ENCODE measurements around the gene CAPN11.

Gene CAPN11
- total RNA-seq: 0 to 2.4 (median 0.07) reads per million in 9 experiments

DNA sequence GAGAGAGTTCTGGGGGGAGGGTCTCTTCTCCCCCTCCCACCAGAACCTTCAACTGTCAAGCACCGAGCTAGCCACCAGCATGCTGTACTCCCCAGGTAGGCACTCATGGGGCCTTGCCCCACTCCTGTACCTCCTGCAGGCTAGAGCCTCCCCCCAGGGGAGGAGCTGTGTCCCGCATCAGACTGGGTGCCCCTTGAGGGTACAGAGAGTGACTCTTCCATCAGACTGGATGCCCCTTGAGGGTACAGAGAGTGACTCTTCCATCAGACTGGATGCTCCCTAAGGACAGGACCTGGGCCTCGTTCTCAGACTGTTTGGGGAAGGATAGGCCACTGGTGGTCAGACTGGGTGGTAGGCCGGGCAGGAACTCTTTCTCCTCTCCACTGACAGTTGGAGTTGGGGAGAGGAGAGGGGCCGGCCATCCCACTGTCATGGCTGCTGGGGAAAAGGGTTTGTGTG lies at the start of gene CAPN11:
Gene CAPN11 (plus strand): TSS at position 51 of the 459 bp plus-strand sequence. CDS start 29 bp downstream, at position 80.
- ATAC-seq (replicated peaks) (no peak), DNase-seq (no peak)
- no peaks in the 10 kb centered on the region for H3K9me3 Mint-ChIP-seq
- peaks cover 0 to 4% of the 10 kb centered on the region in 2 donors for H3K4me1 Mint-ChIP-seq (ENCODE audit: low read depth in 2 of 2)
- peaks cover 16 to 39% of the 10 kb centered on the region in 2 donors for H3K27me3 Mint-ChIP-seq
- no peaks in the 10 kb centered on the region for H3K36me3 Mint-ChIP-seq (ENCODE audit: insufficient read depth)
- no peak within 1 kb of the TSS for H3K4me3 Mint-ChIP-seq
- no peak within 1 kb of the TSS for H3K27ac Mint-ChIP-seq

DNA sequence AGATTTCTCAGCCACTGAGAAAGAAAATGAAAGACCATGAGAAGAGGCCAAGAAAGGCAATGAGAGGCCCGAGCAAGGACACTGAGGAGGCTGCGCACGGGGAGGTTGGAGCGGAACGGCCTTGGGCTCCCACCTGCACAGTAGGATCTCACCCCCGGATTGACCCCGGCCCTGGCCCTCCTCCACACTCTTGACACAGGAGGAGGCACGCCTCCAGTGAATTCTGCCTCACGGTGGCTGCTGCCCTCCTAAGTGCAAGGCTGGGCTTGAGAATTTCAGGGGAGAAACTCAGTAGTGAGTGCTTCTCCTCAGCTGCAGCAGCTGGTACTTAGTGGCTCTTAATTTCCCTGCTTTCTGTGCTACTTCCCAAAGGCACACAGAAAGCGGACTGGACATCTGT lies 49.4 kb upstream of the CAPN11 start:
- no peaks in the 10 kb centered on the region for H3K27me3 Mint-ChIP-seq
- H3K4me1 Mint-ChIP-seq (ENCODE audit: low read depth in 2 of 2): peaks cover 13 to 18% of the 10 kb centered on the region in 2 donors
- no peak overlapping the region for H3K27ac Mint-ChIP-seq
- no peaks in the 10 kb centered on the region for H3K9me3 Mint-ChIP-seq
- H3K36me3 Mint-ChIP-seq (ENCODE audit: insufficient read depth): peaks cover 41% of the 10 kb centered on the region
- no peak overlapping the region for H3K4me3 Mint-ChIP-seq
- DNase-seq (no peak), ATAC-seq (replicated peaks) (no peak)

DNA sequence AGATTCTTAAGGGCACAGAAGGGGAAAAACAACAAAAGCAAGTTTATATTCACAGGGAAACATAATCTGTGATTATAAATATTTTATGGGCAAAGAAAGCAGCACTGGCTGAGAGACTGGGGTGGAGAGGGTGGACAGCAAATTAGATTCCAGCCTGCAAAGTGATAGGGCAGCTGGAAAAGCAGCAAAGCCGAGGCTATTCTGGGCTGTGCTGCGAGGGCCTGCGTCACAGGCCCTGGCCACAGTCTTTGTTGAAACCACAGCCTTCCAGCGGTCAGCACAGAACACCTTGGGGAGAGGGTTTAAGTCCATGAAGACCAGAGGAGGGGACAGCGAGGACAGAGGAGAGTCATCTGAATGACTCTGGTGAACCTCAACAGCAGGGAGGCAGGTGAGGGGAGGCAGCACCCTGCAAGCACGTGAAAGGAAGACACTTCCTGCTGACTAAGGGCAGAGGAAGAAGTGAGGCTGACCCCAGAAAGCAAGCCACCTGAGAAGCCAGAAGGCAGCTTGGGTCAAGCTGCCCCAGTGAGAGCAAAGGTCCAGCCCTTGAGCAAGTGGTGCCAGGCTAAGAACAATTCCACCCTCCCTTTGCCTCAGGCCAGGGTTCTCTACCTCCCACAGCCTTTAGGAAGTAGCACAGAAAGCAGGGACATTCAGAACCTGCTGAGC lies 48.5 kb upstream of the CAPN11 start:
- H3K4me1 Mint-ChIP-seq (ENCODE audit: low read depth in 2 of 2): peaks cover 13 to 15% of the 10 kb centered on the region in 2 donors
- no peak for ATAC-seq (replicated peaks)
- peaks cover 38% of the 10 kb centered on the region for H3K36me3 Mint-ChIP-seq (ENCODE audit: insufficient read depth)
- no peaks in the 10 kb centered on the region for H3K27me3 Mint-ChIP-seq
- H3K9me3 Mint-ChIP-seq: no peaks in the 10 kb centered on the region
- H3K4me3 Mint-ChIP-seq: no peak overlapping the region
- DNase-seq: no peak
- peak overlapping the region in 1 of 2 donors; percentile 26 for H3K27ac Mint-ChIP-seq

DNA sequence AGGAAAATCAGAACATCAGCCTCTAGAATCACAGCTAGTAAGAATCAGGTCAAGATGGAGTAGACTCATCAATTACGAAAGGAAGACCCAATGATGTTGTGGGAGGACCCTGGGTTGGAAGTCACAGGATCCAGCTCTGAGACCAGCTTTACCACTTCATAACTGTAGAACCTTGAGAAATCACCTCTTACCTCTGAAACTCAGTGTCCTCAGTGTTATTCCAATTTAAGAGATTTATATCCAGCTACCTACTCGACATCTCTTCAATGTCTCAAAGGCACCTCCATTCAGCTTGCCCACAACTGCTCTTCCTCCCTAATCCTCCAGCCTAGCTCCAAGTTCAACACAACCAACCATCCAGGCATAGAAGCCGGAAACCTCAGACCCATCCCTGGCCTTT lies 47.7 kb upstream of the CAPN11 start:
- H3K9me3 Mint-ChIP-seq: no peaks in the 10 kb centered on the region

DNA sequence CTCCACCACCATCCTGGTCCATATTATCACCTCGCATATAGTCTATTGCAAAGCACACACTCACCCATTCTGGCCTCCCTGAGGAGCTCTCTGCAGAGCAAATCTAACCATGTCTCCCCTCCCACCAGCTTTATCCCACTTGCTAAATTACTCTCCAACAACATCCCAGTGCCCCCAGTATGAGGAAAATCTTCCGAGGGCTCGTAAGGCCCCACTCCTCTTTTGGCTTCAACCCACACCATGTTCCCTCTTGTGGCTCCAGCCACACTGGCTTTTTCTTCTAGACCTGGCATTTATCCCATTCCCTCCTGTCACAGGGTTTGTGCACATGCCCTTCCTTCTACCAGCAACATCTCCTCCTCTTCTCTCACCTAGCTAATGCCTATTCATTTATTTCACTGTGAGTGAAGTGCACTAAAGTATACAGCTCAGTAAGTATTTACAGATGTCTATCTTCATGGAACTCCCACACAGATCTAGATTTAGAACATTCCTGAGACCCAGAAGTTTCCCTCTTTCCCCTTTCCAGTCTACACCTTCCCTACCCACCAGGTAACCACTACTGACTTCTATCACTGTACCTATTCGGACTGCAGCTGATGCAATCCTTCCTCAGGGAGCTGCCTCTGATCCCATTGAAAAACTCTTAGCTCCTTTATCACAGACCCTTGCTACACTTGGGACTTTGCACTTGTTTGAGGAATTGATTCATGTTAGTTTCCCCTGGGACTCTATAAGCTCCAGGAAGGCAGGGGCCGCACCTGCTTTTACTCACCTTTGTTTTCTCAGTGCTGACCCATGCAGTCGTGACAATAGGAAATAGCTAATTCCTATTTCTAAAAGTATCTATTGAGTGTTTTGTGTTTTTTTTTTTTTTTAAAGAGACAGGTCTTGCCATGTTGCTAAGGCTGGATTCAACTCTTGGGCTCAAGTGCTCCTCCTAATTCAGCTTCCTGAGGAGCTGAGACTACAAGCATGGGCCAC lies 46.9 kb upstream of the CAPN11 start:
- Mint-ChIP-seq H3K36me3 (ENCODE audit: insufficient read depth) (peaks cover 32% of the 10 kb centered on the region), H3K9me3 (no peaks in the 10 kb centered on the region)
- no peak for ATAC-seq (replicated peaks)

More for the DNA sequence above, 47.7 kb upstream of the CAPN11 start:
- Mint-ChIP-seq H3K4me1 (ENCODE audit: low read depth in 2 of 2) (peaks cover 16 to 21% of the 10 kb centered on the region in 2 donors), H3K36me3 (ENCODE audit: insufficient read depth) (peaks cover 36% of the 10 kb centered on the region), H3K27me3 (no peaks in the 10 kb centered on the region), H3K27ac (peak overlapping the region; percentile 26 to 65), H3K4me3 (no peak overlapping the region)
- DNase-seq (no peak), ATAC-seq (replicated peaks) (no peak)

DNA sequence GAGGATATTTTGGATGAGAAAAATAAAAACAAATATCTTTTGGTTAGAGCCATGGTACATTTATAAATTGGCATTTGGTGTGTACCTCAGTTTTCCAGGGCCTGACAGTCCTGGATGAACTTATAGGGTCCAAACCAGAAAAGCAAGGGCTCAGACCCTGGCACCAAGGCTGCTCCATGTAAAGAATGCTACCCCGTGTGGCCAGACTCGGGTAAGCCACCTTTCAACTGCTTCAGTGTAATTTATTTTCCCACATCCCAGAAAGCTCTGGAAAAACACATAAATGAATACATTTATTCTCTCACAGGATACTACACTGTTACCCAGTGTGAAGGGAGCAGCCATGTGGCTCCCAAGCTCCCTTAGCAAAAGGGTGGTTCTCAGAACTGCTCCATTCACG lies 45.2 kb upstream of the CAPN11 start:
- Mint-ChIP-seq H3K4me1 (ENCODE audit: low read depth in 2 of 2) (peaks cover 26 to 37% of the 10 kb centered on the region in 2 donors), H3K27me3 (no peaks in the 10 kb centered on the region), H3K9me3 (no peaks in the 10 kb centered on the region), H3K27ac (no peak overlapping the region), H3K36me3 (ENCODE audit: insufficient read depth) (peaks cover 29% of the 10 kb centered on the region), H3K4me3 (no peak overlapping the region)
- ATAC-seq (replicated peaks): no peak
- no peak for DNase-seq

More for the DNA sequence above, 46.9 kb upstream of the CAPN11 start:
- DNase-seq: no peak
- H3K27me3 Mint-ChIP-seq: no peaks in the 10 kb centered on the region
- H3K27ac Mint-ChIP-seq: peak overlapping the region; percentile 26 to 65
- peaks cover 16 to 28% of the 10 kb centered on the region in 2 donors for H3K4me1 Mint-ChIP-seq (ENCODE audit: low read depth in 2 of 2)
- H3K4me3 Mint-ChIP-seq: no peak overlapping the region

DNA sequence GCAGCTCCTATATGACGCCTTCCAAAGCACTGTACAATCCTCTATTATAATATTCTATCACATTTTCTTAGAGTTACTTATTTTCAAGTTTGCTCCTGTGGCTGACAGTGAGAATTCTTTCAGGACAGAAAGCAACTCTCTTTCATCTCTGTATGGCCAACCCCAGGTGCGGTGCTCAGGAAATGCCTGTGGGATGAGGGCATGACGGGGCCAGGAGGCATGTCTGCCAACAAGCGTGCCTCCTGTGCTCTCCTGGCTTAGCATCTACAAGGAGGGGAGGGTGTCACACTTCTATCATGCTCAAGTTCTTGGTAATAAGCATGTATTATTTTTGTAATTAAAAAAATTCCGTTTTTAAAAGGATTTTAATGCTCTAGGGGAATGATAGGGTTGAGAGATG lies 42.8 kb upstream of the CAPN11 start:
- H3K27ac Mint-ChIP-seq: peak overlapping the region; percentile 59 to 70
- H3K9me3 Mint-ChIP-seq: no peaks in the 10 kb centered on the region
- ATAC-seq (replicated peaks) (no peak), DNase-seq (no peak)
- H3K27me3 Mint-ChIP-seq: no peaks in the 10 kb centered on the region
- peaks cover 35 to 52% of the 10 kb centered on the region in 2 donors for H3K4me1 Mint-ChIP-seq (ENCODE audit: low read depth in 2 of 2)
- H3K4me3 Mint-ChIP-seq: no peak overlapping the region
- H3K36me3 Mint-ChIP-seq (ENCODE audit: insufficient read depth): peaks cover 32% of the 10 kb centered on the region

DNA sequence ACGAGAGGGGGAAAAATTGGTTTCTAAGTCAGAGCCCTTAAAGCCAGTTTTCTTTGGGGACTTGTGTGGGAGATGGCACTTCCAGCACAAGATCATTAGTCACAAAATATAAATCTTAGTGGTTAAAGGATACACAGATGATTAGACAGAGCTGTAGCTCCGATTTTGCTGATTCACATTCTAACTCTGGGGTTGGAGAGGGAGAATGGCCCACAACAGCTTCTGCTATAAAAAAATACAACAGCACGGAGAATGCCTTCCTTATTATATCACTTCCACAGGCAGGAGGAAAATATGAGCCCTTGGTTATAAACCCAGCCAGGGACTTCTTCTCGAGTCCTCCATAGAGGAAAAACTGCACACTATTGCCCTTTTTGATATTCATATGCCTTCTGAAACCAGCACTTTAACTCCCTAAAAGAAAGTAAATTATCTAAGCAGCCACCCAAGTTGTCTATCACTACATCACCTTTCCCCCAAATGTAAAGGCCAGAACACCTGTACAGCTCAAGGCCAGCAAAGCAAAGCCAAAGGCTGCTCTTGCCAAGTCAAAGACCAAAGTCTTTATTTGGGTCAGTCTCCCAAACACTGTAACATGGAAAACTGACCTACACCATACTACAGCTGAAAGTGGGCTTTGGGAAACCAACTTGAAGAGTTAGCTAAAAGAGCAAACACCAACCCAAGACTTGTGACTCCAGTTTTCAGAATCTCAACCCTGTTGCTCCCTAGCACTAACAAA lies 41.8 kb upstream of the CAPN11 start:
- Mint-ChIP-seq H3K4me1 (ENCODE audit: low read depth in 2 of 2) (peaks cover 29 to 46% of the 10 kb centered on the region in 2 donors), H3K27ac (peak overlapping the region in 1 of 2 donors; percentile 59), H3K9me3 (no peaks in the 10 kb centered on the region), H3K36me3 (ENCODE audit: insufficient read depth) (peaks cover 29% of the 10 kb centered on the region), H3K4me3 (no peak overlapping the region), H3K27me3 (no peaks in the 10 kb centered on the region)
- DNase-seq (no peak), ATAC-seq (replicated peaks) (no peak)

DNA sequence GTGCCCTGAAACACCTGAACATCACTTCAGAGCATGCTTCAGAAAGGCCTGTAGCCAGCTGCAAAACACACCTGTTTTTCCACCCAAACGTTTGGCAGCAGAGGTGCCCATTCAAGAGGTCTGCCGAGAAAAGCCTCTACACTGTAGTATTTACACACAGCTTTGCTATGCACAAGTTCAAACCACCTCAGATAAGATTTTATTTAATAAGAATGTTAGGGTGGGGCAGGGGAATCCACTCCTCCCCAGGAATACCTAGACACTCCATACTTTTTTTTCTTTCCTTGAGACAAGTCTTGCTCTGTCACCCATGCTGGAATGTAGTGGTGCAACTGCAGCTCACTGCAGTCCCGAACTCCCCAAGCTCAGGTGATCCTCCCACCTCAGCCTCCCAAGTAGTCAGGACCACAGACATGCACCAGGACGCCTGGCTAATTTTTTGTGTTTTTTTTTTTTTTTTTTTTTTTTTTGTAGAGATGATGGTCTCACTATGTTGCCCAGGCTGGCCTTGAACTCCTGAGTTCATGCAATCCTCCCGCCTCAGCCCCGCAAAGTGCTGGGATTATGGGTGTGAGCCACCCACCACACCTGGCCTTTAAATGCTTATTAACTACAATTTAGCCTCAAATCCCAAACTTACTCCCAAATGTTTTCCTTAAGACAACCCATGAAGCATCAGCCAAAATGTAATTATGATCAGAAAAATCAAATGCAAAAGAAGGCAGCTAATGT lies 41.1 kb upstream of the CAPN11 start:
- H3K27ac Mint-ChIP-seq: peak overlapping the region in 1 of 2 donors; percentile 74
- no peak for DNase-seq
- H3K4me1 Mint-ChIP-seq (ENCODE audit: low read depth in 2 of 2): peaks cover 30 to 44% of the 10 kb centered on the region in 2 donors
- no peak overlapping the region for H3K4me3 Mint-ChIP-seq
- peaks cover 23% of the 10 kb centered on the region for H3K36me3 Mint-ChIP-seq (ENCODE audit: insufficient read depth)
- no peak for ATAC-seq (replicated peaks)
- no peaks in the 10 kb centered on the region for H3K27me3 Mint-ChIP-seq
- H3K9me3 Mint-ChIP-seq: no peaks in the 10 kb centered on the region

DNA sequence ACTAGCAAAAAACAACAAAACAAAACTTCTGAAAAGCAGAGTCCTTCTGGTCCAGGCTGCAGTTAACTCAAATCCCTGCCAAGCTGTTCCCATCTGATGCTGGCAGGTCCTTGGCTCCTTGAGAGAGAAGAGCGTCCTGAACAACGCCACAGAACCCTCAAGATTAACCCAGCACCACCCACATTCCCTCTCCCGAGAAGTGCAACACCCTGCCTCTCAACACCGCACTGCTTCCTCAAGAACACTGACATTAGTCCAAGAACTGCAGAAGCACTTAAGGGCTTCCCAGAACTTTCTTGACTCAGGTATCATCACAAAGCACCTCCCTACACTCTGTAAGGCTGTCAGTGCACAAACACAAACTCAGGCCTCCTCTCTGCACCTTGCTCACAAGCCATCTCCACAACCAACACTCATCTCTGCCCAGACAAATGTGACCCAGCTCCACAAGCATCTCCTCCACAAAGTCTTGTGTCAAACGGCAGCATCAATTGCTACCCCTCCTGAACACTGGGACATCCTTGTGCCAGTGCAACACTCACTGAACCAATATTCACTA lies 38.8 kb upstream of the CAPN11 start:
- H3K27me3 Mint-ChIP-seq: no peaks in the 10 kb centered on the region
- peak overlapping the region in 1 of 2 donors; percentile 41 for H3K27ac Mint-ChIP-seq
- no peak for ATAC-seq (replicated peaks)
- peaks cover 6% of the 10 kb centered on the region for H3K36me3 Mint-ChIP-seq (ENCODE audit: insufficient read depth)
- H3K9me3 Mint-ChIP-seq: no peaks in the 10 kb centered on the region
- H3K4me3 Mint-ChIP-seq: peak overlapping the region in 1 of 2 donors; percentile 20
- no peak for DNase-seq
- H3K4me1 Mint-ChIP-seq (ENCODE audit: low read depth in 2 of 2): peaks cover 51 to 67% of the 10 kb centered on the region in 2 donors

DNA sequence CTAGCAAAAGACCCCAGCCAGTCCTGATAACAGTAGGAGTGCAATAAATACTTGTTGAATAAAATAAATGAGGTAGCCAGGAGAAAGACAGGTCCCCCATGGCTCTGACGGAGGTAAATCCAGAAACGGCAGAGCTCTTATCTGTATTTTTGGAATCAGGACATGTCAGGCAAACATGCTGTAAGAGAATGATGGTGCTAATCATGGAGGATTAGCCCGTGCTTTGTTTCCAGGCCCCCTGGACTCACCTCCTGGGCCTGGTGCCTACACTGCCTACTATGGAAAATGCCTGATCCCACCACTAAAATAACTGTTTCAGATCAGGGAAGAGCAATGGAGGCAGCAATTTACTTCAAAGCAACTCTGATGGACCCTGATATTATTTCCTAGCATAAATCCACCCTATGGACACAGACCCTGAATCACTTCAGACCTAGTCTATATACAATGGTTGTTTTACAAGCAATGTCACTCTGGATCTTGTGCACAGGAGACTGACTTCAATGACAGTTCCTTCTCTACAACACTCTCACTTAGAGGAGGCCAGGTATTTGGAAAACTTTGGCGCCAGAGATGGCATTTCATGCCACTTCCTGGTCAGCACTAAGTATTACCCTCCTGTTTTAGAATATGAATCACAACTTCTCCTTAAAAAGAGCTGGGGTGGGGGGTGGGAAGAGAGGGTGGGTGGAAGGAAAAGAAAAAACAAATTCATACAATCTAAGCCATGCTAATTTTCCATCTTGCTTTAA lies 37.8 kb upstream of the CAPN11 start:
- Mint-ChIP-seq H3K27me3 (no peaks in the 10 kb centered on the region), H3K4me1 (ENCODE audit: low read depth in 2 of 2) (peaks cover 51 to 65% of the 10 kb centered on the region in 2 donors), H3K9me3 (no peaks in the 10 kb centered on the region), H3K36me3 (ENCODE audit: insufficient read depth) (peaks cover 4% of the 10 kb centered on the region), H3K4me3 (no peak overlapping the region), H3K27ac (peak overlapping the region in 1 of 2 donors; percentile 41)
- DNase-seq (no peak), ATAC-seq (replicated peaks) (no peak)

DNA sequence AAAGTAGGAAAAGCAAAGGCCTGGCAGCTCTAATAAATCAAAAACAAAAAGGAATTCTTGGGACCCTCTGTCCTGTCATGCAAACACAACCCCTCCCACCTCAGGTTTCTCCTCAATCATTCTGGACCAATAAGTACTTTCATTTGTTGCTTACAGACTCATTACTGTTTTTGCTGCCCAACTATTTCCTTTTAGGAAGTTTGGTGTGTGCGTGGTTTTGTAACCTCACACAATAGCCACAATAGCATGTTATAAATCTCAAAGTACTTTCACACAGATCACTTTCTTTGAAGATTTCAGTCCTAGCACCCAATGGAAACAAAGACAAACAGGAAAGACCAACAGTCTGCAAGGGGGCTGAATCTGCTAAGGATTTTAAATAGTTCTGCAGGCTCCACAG lies 35.8 kb upstream of the CAPN11 start:
- peak overlapping the region; percentile 34 to 57 for H3K4me3 Mint-ChIP-seq
- H3K36me3 Mint-ChIP-seq (ENCODE audit: insufficient read depth): peaks cover 14% of the 10 kb centered on the region
- DNase-seq: no peak

More for the DNA sequence above, 35.8 kb upstream of the CAPN11 start:
- H3K27ac Mint-ChIP-seq: peak overlapping the region; percentile 86 to 88
- no peaks in the 10 kb centered on the region for H3K27me3 Mint-ChIP-seq
- peak; percentile 12 for ATAC-seq (replicated peaks)
- H3K4me1 Mint-ChIP-seq (ENCODE audit: low read depth in 2 of 2): peaks cover 51 to 62% of the 10 kb centered on the region in 2 donors
- H3K9me3 Mint-ChIP-seq: no peaks in the 10 kb centered on the region
